Ascending aorta (tissue), 2 donors: Measurements from ENCODE around the gene SH2D3C. TPM values are rescaled to one million over a fixed set of nuclear protein-coding genes. Genes with fewer than 3 reads are reported as not detected.

Experiments
- DNase-seq, 2 donors: peaks; one replicate each; pipeline ENCODE4 v3.0.0-alpha.2; 2019; ENCODE audit warnings: low spot score in 2 of 2
- H3K27ac ChIP-seq, 2 donors: fragments of 200-600 bp; sonication (generic); one replicate each; pipeline ENCODE4 v1.5.1; 2016 to 2017; ENCODE audit warnings: mild to moderate bottlenecking in 1 of 2
- H3K27me3 ChIP-seq: fragments of 200-600 bp; sonication (generic); one replicate; pipeline ENCODE4 v1.5.1; 2017
- H3K36me3 ChIP-seq, 2 donors: fragments of 200-600 bp; sonication (generic); one replicate each; pipeline ENCODE4 v1.5.1; 2016
- H3K4me1 ChIP-seq, 2 donors: fragments of 200-600 bp; sonication (generic); one replicate each; pipeline ENCODE4 v1.5.1; 2016 to 2017; ENCODE audit warnings: mild to moderate bottlenecking in 1 of 2
- H3K4me3 ChIP-seq, 2 donors: fragments of 200-600 bp; sonication (generic); one replicate each; pipeline ENCODE4 v1.5.1; 2016 to 2017; ENCODE audit warnings: mild to moderate bottlenecking in 1 of 2
- H3K9me3 ChIP-seq, 2 donors: fragments of 200-600 bp; sonication (generic); one replicate each; pipeline ENCODE4 v1.5.1; 2016
- intact Hi-C: fragments of 100-400 bp; cut with DNase I; formaldehyde crosslinking; loops from one replicate; pipeline ENCODE4 v1.15.1; 2023
- total RNA-seq: library from RNA; depleted of rRNA; stranded (reverse); fragments of >200 nt; gene quantifications from one replicate; pipeline ENCODE4 v1.1.0, GENCODE V29; 2016
- TF ChIP-seq, protein P1 (sequence below), 3 experiments: fragments of 200-600 bp in 2 of 3; fragments of 450-650 bp in 1 of 3; sonication (generic) in 2 of 3; IDR thresholded peaks; one replicate each; pipeline ENCODE4 v1.5.1; 2016 to 2019; ENCODE audit warnings: antibody characterized with exemption in 3 of 3, mild to moderate bottlenecking in 1 of 3, moderate library complexity in 1 of 3

The SH2D3C gene
- total RNA-seq, 1 donor from 2014 or later: 49.5 TPM

DNA sequence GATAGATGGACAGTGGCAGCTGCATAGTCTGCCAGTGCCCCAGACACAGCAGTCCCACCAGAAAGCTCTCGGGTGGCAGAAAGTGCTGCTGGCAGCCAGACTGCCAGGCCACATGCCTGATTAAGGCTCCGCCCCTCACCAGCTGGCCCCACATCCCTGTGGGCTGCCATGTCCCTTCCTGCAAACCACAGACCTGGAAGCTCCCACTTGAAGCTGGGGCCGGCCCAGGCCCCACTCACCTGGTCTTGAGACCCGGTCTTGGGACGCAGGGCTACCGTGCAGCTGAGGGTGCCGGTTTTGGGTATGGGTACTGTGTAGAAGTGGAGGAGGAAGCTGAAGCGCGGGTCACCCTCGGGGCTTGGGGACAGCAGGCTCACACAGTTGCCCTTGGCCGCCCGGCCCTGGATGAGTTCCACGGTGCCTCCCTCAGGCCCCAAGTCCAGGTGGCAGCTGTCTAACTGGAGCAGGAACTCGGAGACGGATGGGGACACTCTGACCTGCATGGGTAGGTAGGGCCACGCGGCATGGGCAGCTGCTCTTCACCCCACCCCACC lies 39.5 kb upstream of the SH2D3C start:
- H3K4me1 ChIP-seq: no peaks in the 10 kb centered on the region
- intact Hi-C loops: no loop called here
- no peaks in the 10 kb centered on the region for H3K9me3 ChIP-seq
- peak in 1 of 2 donors; percentile 63 for DNase-seq
- H3K27ac ChIP-seq: peak overlapping the region in 1 of 2 donors; percentile 36
- H3K27me3 ChIP-seq: no peaks in the 10 kb centered on the region
- H3K4me3 ChIP-seq: no peak overlapping the region
- TF ChIP-seq, protein P1, sequence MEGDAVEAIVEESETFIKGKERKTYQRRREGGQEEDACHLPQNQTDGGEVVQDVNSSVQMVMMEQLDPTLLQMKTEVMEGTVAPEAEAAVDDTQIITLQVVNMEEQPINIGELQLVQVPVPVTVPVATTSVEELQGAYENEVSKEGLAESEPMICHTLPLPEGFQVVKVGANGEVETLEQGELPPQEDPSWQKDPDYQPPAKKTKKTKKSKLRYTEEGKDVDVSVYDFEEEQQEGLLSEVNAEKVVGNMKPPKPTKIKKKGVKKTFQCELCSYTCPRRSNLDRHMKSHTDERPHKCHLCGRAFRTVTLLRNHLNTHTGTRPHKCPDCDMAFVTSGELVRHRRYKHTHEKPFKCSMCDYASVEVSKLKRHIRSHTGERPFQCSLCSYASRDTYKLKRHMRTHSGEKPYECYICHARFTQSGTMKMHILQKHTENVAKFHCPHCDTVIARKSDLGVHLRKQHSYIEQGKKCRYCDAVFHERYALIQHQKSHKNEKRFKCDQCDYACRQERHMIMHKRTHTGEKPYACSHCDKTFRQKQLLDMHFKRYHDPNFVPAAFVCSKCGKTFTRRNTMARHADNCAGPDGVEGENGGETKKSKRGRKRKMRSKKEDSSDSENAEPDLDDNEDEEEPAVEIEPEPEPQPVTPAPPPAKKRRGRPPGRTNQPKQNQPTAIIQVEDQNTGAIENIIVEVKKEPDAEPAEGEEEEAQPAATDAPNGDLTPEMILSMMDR (IDR thresholded peaks at IDR 0.05): no peak
- peaks cover 80 to 96% of the 10 kb centered on the region in 2 donors for H3K36me3 ChIP-seq

DNA sequence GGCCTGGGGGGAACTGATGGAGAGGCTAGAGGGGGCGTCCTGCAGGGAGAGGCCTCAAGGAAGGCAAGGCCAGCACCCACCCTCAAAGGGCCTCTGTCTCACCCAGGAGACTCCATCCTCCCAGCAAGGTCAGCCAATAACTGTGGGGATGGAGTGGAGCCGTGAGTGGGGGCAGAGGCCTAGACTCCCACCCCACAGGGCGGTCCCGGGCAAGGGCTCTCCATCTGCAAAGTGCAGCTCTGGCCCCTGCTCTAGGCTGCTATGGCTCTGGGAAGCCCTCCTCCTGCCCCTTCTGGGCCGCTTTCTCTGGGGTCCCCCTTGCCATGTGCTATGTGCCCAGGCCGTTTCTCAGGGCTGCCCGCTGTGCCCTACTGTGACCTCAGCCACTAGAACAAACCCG lies 38.3 kb upstream of the SH2D3C start:
- H3K4me1 ChIP-seq: no peaks in the 10 kb centered on the region
- H3K27me3 ChIP-seq: no peaks in the 10 kb centered on the region
- intact Hi-C loops: no loop called here
- H3K4me3 ChIP-seq: no peak overlapping the region
- peak overlapping the region in 1 of 2 donors; percentile 36 for H3K27ac ChIP-seq
- no peak for DNase-seq
- TF ChIP-seq, protein P1 (IDR thresholded peaks at IDR 0.05): no peak
- H3K9me3 ChIP-seq: no peaks in the 10 kb centered on the region
- H3K36me3 ChIP-seq: peaks cover 87 to 99% of the 10 kb centered on the region in 2 donors

DNA sequence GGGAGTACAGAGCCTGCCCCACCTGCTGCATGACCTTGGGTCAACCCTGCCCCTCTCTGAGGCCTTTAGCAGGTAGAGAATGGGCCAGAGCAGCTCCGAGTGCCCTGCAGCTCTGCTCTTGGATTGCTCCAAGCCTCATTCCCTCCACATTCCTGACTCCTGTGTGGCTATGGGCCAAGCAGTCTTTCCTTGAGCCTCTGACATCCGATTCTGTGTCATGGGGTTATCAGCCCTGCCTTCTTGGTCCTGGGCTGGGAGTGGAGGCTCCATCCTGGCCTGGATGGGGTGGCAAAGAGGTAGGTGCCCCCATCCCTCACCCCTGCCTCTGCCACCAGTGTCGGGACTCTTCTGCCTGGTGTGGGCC lies 37.9 kb upstream of the SH2D3C start:
- Histone ChIP-seq H3K27ac (no peak overlapping the region), H3K4me3 (no peak overlapping the region), H3K4me1 (no peaks in the 10 kb centered on the region), H3K9me3 (no peaks in the 10 kb centered on the region), H3K36me3 (peaks cover 85 to 99% of the 10 kb centered on the region in 2 donors), H3K27me3 (no peaks in the 10 kb centered on the region)
- no peak for DNase-seq
- TF ChIP-seq, protein P1 (IDR thresholded peaks at IDR 0.05): no peak
- intact Hi-C loops: no loop called here

DNA sequence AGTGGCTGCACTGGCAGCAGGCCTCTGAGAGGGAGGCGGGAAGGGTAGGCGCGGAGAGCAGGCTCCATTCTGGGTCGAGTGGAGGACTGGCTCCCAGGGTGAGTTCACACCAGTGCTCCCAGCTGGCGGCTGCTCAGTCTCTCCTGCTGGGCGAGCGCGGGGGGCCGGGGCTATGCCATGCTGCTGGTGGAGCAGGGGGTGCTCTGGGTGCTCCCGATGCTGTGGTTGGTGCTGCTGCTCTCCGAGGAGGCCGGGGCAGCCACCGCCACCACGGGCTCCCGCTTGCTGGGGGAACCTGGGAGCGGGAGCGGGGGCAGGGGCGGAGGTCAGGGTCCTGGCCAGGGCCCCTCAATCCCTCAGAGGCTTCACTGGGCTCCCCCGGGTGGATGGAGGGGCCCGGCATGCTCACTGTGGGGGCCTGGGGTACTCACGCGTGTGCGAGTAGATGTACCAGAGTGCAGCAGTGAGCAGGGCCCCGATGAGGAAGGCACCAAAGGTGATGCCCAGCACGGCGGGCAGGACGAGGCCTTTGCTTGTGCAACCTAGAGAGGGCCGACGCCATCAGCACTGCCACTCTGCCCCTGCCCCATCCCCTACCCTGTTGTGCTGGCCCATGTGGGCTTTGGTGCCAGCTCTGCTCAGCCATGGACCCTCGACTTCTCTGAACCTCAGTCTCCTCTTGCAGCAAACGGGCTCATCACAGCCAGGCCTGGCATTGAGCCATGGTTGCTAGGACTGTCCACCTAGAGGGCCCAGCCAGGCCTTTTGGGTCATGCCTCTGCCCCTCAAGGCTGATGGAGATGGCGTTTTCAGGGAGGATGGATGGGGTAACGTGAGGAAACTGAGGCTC lies 37.3 kb upstream of the SH2D3C start:
- Histone ChIP-seq H3K4me3 (no peak overlapping the region), H3K9me3 (no peaks in the 10 kb centered on the region), H3K27me3 (no peaks in the 10 kb centered on the region), H3K4me1 (no peaks in the 10 kb centered on the region), H3K27ac (peak overlapping the region in 1 of 2 donors; percentile 27), H3K36me3 (peaks cover 80 to 100% of the 10 kb centered on the region in 2 donors)
- TF ChIP-seq, protein P1 (IDR thresholded peaks at IDR 0.05): no peak
- intact Hi-C loops: no loop called here
- no peak for DNase-seq

DNA sequence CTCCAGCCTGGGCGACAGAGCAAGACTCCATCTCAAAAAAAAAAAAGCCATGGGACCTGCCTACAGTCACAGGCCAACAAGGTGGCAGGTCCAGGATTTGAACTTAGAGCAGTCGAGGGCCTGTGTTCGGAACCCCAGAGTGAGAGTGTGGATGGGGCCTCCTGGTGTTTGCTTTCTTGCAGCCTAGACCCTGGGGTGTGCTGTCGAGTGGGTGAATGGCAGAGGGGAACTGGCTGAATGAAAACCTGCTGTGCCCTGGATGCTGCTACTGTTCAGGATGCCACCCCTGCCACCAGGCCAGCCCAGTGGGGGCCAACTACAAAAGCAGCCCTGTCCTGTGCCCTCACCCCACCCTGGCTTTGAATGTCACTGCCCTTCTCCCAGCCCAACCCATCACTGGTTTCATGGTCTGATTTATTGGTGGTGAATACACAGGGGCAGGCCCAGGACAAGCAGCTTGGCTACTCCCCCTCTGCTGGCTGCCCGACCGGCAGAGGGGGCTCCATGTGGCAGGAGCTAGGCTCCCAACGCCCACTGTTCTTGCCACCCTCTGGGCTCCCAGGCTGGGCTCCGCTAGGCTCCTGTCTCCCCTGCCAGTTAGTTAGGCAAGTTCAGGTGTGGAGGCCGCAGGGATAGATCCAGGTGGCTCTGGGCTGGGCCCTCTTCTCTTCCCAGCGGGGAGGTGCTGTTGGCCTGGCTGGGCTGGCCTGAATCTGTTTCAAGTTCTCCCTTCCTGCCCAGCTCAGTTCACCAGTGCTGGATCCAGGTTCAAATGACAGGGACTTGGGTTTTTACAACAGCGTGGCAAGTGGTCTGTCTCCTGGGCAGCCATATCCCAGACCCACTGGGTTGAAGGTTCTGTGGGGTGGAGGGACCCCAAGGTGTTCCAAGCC lies 36.4 kb upstream of the SH2D3C start:
- Histone ChIP-seq H3K36me3 (peaks cover 77 to 100% of the 10 kb centered on the region in 2 donors), H3K27ac (no peak overlapping the region), H3K4me1 (no peaks in the 10 kb centered on the region), H3K27me3 (no peaks in the 10 kb centered on the region), H3K9me3 (no peaks in the 10 kb centered on the region), H3K4me3 (no peak overlapping the region)
- intact Hi-C loops: no loop called here
- no peak for DNase-seq
- TF ChIP-seq, protein P1 (IDR thresholded peaks at IDR 0.05): no peak
